HepG2 (cell line): ENCODE data around the gene WLS.

Experiments
- AHDC1 ChIP-seq: sonication (generic); formaldehyde crosslinking; IDR thresholded peaks from 2 replicates; pipeline ENCODE4 v1.5.1; 2020; ENCODE audit warnings: mild to moderate bottlenecking, missing genetic modification reagents, borderline replicate concordance
- PCBP2 ChIP-seq: fragments of 200-400 bp; formaldehyde crosslinking; optimal IDR thresholded peaks from 2 replicates; pipeline ENCODE3; 2018; ENCODE audit warnings: low read length, low read depth; ENCODE audit not compliant: poor library complexity, severe bottlenecking

- TF ChIP-seq AHDC1 (CRISPR knock-in tag), result no peak
- no peak for TF ChIP-seq PCBP2
Observed at GRCh38 chr1:68107771-68108170, 124.6 kb downstream of the WLS start.
